ENCODE measurements around the gene FANCG. TPM values are rescaled to one million over a fixed set of nuclear protein-coding genes. Genes with fewer than 3 reads are reported as not detected.

FANCG gene
- total and polyA plus RNA-seq, 2 donors (not counting 1 experiment from before 2014, with no cell fraction given), result 26.5 to 40.1 TPM

DNA sequence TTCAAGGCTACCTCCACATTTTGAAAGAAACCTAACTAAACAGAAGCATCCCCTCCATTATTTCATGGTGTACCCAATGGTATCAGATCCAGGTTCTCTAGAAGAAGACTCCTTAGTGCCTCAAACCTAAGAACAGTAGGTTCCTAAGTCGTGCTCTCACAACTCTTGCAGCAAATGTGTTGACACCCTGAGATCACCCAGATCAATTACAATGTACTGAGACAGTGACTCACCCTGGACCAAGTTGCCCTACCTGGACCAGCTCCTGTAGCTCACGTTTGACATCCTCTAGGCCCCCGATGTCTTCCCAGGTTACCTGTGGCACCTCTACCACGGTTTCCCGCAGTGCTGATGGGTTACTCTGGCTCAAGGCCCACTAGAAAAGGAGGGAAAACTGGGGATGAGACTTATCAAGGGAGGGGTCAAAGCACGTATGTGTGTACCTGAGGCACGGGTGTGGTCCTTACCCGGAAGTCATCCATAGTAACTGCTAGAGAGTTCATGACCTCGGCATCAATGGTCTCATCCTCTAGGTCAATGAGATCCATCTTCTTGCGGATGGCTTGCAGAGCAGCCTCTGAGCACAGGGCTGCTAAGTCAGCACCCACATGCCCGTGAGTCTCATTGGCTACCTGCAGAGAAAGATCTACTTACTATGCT, 19.1 kb downstream of the FANCG start:
- CTCF ChIA-PET, result interaction anchor here (2.2 kb wide), 1 partner anchor 9 kb away, joined by 8 read pairs; no protein-coding TSS in a partner anchor
- ATAC-seq (ENCODE audit: low read depth) (no peak), DNase-seq (no peak)
- POLR2A ChIA-PET, result no interaction called here
- TF ChIP-seq, protein P1, sequence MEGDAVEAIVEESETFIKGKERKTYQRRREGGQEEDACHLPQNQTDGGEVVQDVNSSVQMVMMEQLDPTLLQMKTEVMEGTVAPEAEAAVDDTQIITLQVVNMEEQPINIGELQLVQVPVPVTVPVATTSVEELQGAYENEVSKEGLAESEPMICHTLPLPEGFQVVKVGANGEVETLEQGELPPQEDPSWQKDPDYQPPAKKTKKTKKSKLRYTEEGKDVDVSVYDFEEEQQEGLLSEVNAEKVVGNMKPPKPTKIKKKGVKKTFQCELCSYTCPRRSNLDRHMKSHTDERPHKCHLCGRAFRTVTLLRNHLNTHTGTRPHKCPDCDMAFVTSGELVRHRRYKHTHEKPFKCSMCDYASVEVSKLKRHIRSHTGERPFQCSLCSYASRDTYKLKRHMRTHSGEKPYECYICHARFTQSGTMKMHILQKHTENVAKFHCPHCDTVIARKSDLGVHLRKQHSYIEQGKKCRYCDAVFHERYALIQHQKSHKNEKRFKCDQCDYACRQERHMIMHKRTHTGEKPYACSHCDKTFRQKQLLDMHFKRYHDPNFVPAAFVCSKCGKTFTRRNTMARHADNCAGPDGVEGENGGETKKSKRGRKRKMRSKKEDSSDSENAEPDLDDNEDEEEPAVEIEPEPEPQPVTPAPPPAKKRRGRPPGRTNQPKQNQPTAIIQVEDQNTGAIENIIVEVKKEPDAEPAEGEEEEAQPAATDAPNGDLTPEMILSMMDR (IDR thresholded peaks at IDR 0.05), result no peak
- TF ChIP-seq EZH2 (IDR thresholded peaks at IDR 0.05; ENCODE audit: borderline replicate concordance, insufficient read depth, low read depth, low read length, poor library complexity, severe bottlenecking), result no peak
- peaks cover 74% of the 10 kb centered on the region for H4K20me1 ChIP-seq (ENCODE audit: control insufficient read depth, insufficient read depth, low read length, poor library complexity, severe bottlenecking)
- H3K27me3 ChIP-seq (replicated peaks in 1 of 4; ENCODE audit: control extremely low read depth in 1 of 4, control insufficient read depth in 3 of 4, insufficient read depth in 4 of 4, low read length in 3 of 4), result no peaks in the 10 kb centered on the region
- Mint-ChIP-seq H3K9me3 (ENCODE audit: insufficient read depth) (no peaks in the 10 kb centered on the region), H3K27me3 (no peaks in the 10 kb centered on the region), H3K4me3 (no peak overlapping the region), H3K4me1 (no peaks in the 10 kb centered on the region), H3K27ac (no peak overlapping the region)
- no peak overlapping the region for H3K4me3 ChIP-seq (ENCODE audit: control extremely low read depth in 1 of 5, extremely low read depth in 1 of 5, insufficient read depth in 1 of 5, low read depth in 2 of 5, low read length in 4 of 5)
- H3K36me3 ChIP-seq (replicated peaks in 1 of 2; ENCODE audit: control extremely low read depth in 1 of 2, control insufficient read depth in 1 of 2, extremely low read depth in 1 of 2, insufficient read depth in 2 of 2, low read length in 1 of 2), result peaks cover 26 to 97% of the 10 kb centered on the region in 2 experiments
- no peak overlapping the region for H3K9ac ChIP-seq (ENCODE audit: low read length)
- 97% methylated on average over 11 of the region's 11 CpGs for WGBS (ENCODE audit: insufficient coverage)
- H2AFZ ChIP-seq (ENCODE audit: insufficient read depth, low read depth, low read length, poor library complexity, severe bottlenecking), result no peak overlapping the region
- no peak overlapping the region for H3K4me2 ChIP-seq (replicated peaks; ENCODE audit: low read depth, low read length, poor library complexity, severe bottlenecking)
- peaks cover 27% of the 10 kb centered on the region for H3K79me2 ChIP-seq (ENCODE audit: control insufficient read depth, insufficient read depth, low read length)
- no peaks in the 10 kb centered on the region for H3K9me3 ChIP-seq (ENCODE audit: control extremely low read depth in 1 of 3, control insufficient read depth in 2 of 3, insufficient read depth in 1 of 3, low read length in 2 of 3)
- H3K4me1 ChIP-seq (ENCODE audit: control insufficient read depth in 2 of 2, insufficient read depth in 2 of 2, low read length in 2 of 2), result no peaks in the 10 kb centered on the region
- intact Hi-C loops (cut with micrococcal nuclease), result no loop called here
- no peak overlapping the region for H3K27ac ChIP-seq (ENCODE audit: low read length in 2 of 2)

DNA sequence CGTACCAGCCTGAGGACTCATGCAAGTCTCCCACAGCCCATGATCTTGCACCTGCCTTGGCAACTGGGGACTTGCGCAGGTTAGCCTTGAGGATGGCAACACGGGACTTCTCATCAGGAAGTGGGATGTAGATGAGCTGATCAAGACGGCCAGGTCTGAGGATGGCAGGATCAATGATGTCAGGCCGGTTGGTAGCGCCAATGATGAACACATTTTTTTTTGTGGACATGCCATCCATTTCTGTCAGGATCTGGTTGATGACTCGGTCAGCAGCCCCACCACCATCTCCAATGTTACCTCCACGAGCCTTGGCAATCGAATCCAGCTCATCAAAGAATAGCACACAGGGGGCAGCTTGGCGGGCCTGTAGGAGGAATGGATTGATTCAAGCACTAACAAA, 20.3 kb downstream of the FANCG start:
- no peak for ATAC-seq (ENCODE audit: low read depth)
- Histone ChIP-seq H3K9ac (ENCODE audit: low read length) (no peak overlapping the region), H3K4me2 (replicated peaks; ENCODE audit: low read depth, low read length, poor library complexity, severe bottlenecking) (no peak overlapping the region), H3K4me1 (ENCODE audit: control insufficient read depth in 2 of 2, insufficient read depth in 2 of 2, low read length in 2 of 2) (no peaks in the 10 kb centered on the region), H3K27me3 (replicated peaks in 1 of 4; ENCODE audit: control extremely low read depth in 1 of 4, control insufficient read depth in 3 of 4, insufficient read depth in 4 of 4, low read length in 3 of 4) (no peaks in the 10 kb centered on the region), H3K79me2 (ENCODE audit: control insufficient read depth, insufficient read depth, low read length) (peaks cover 17% of the 10 kb centered on the region), H3K4me3 (ENCODE audit: control extremely low read depth in 1 of 5, extremely low read depth in 1 of 5, insufficient read depth in 1 of 5, low read depth in 2 of 5, low read length in 4 of 5) (no peak overlapping the region), H2AFZ (ENCODE audit: insufficient read depth, low read depth, low read length, poor library complexity, severe bottlenecking) (no peak overlapping the region), H3K36me3 (replicated peaks in 1 of 2; ENCODE audit: control extremely low read depth in 1 of 2, control insufficient read depth in 1 of 2, extremely low read depth in 1 of 2, insufficient read depth in 2 of 2, low read length in 1 of 2) (peaks cover 25 to 96% of the 10 kb centered on the region in 2 experiments), H4K20me1 (ENCODE audit: control insufficient read depth, insufficient read depth, low read length, poor library complexity, severe bottlenecking) (peaks cover 61% of the 10 kb centered on the region), H3K9me3 (ENCODE audit: control extremely low read depth in 1 of 3, control insufficient read depth in 2 of 3, insufficient read depth in 1 of 3, low read length in 2 of 3) (no peaks in the 10 kb centered on the region), H3K27ac (ENCODE audit: low read length in 2 of 2) (no peak overlapping the region)
- Mint-ChIP-seq H3K27ac (no peak overlapping the region), H3K4me1 (no peaks in the 10 kb centered on the region), H3K4me3 (no peak overlapping the region), H3K27me3 (no peaks in the 10 kb centered on the region), H3K9me3 (ENCODE audit: insufficient read depth) (no peaks in the 10 kb centered on the region)
- CTCF ChIA-PET, result interaction anchor here (2.0 kb wide), 1 partner anchor 12 kb away, joined by 5 read pairs; no protein-coding TSS in a partner anchor
- no peak for DNase-seq
- POLR2A ChIA-PET, result no interaction called here
- intact Hi-C loops (cut with micrococcal nuclease), result no loop called here
- 92% methylated on average over 7 of the region's 10 CpGs for WGBS (ENCODE audit: insufficient coverage)
- TF ChIP-seq, protein P1 (IDR thresholded peaks at IDR 0.05), result no peak
- no peak for TF ChIP-seq EZH2 (IDR thresholded peaks at IDR 0.05; ENCODE audit: borderline replicate concordance, insufficient read depth, low read depth, low read length, poor library complexity, severe bottlenecking)
